CD4-positive, alpha-beta memory T cell (primary cell): ENCODE measurements around the gene INTS3. TPM values are rescaled to one million over a fixed set of nuclear protein-coding genes. Genes with fewer than 3 reads are reported as not detected.

Experiments used
- CTCF ChIA-PET: fragments of 350-600 bp; sonication (Branson Sonifier 250); formaldehyde crosslinking; loops from one replicate; lab custom pipeline; 2021; ENCODE audit warnings: inconsistent platforms; ENCODE audit not compliant: partially characterized antibody; lab: Charles Lee
- POLR2A ChIA-PET: fragments of 350-600 bp; sonication (Branson Sonifier 250); formaldehyde crosslinking; loops from one replicate; lab custom pipeline; 2021; ENCODE audit not compliant: partially characterized antibody; lab: Charles Lee
- DNase-seq, 5 donors: peaks; one replicate each; pipeline versions ENCODE4 v3.0.0 to v3.0.0-alpha.2; 2020 to 2022; ENCODE audit warnings: mixed read lengths in 1 of 5
- H3K27ac ChIP-seq: one replicate; pipeline ENCODE4 v1.7.0; 2013; ENCODE audit warnings: low read depth, low read length
- H3K27me3 ChIP-seq: 2 replicates; pipeline ENCODE4 v1.7.0; 2013; ENCODE audit warnings: mild to moderate bottlenecking, low read length, moderate library complexity; ENCODE audit not compliant: insufficient read depth
- H3K36me3 ChIP-seq: 2 replicates; pipeline ENCODE4 v1.7.0; 2013; ENCODE audit warnings: mild to moderate bottlenecking, low read length, moderate library complexity; ENCODE audit not compliant: insufficient read depth
- H3K4me1 ChIP-seq: 2 replicates; pipeline ENCODE4 v1.7.0; 2013; ENCODE audit warnings: mild to moderate bottlenecking, low read length, moderate library complexity; ENCODE audit not compliant: insufficient read depth
- H3K4me3 ChIP-seq, 2 donors: one replicate each; pipeline ENCODE4 v1.7.0; 2013; ENCODE audit warnings: low read length in 2 of 2, mild to moderate bottlenecking in 1 of 2
- H3K9me3 ChIP-seq, 2 donors: one replicate each; pipeline ENCODE4 v1.7.0; 2013; ENCODE audit warnings: low read length in 2 of 2, control low read depth in 1 of 2; ENCODE audit not compliant: control insufficient read depth in 1 of 2
- H3K27ac Mint-ChIP-seq, 7 donors: one replicate each; pipeline ENCODE4 v1.8.0; 2020 to 2021; ENCODE audit warnings: mixed read lengths in 7 of 7, mild to moderate bottlenecking in 6 of 7, inconsistent platforms in 3 of 7, moderate library complexity in 3 of 7
- H3K27me3 Mint-ChIP-seq, 2 donors: one replicate each; pipeline ENCODE4 v1.8.0; 2020 to 2021; ENCODE audit warnings: mixed read lengths in 2 of 2
- H3K36me3 Mint-ChIP-seq, 2 donors: one replicate each; pipeline ENCODE4 v1.8.0; 2020 to 2021; ENCODE audit warnings: mixed read lengths in 2 of 2, inconsistent platforms in 1 of 2, mild to moderate bottlenecking in 1 of 2
- H3K4me1 Mint-ChIP-seq, 4 donors: one replicate each; pipeline ENCODE4 v1.8.0; 2020 to 2021; ENCODE audit warnings: mixed read lengths in 4 of 4, mild to moderate bottlenecking in 1 of 4
- H3K4me3 Mint-ChIP-seq, 8 donors: one replicate each; pipeline ENCODE4 v1.8.0; 2020 to 2021; ENCODE audit warnings: mixed read lengths in 8 of 8, mild to moderate bottlenecking in 7 of 8, moderate library complexity in 6 of 8, inconsistent platforms in 3 of 8
- H3K9me3 Mint-ChIP-seq, 8 donors: one replicate each; pipeline ENCODE4 v1.8.0; 2020 to 2021; ENCODE audit warnings: mixed read lengths in 8 of 8, mild to moderate bottlenecking in 5 of 8, inconsistent platforms in 3 of 8, moderate library complexity in 1 of 8
- intact Hi-C: fragments of 100-400 bp; cut with micrococcal nuclease; formaldehyde crosslinking; loops from one replicate; pipeline ENCODE4 v1.15.1; 2023
- microRNA-seq: library from miRNA; unstranded; fragments of <30 nt; microRNA quantifications from one replicate; pipeline ENCODE4 v1.2.0, GENCODE V29; 2021; ENCODE audit warnings: borderline replicate concordance, borderline number of aligned reads, borderline microRNAs expressed, mixed read lengths
- polyA plus RNA-seq, 2 donors: library from polyadenylated mRNA; unstranded; fragments of 300-500 nt; fragmentation: Illumina TruSeq; gene quantifications; one replicate each; pipeline ENCODE4 v1.2.3, GENCODE V29; 2021
- total RNA-seq, 2 experiments: library from RNA; stranded (reverse); gene quantifications; one replicate each; pipeline ENCODE4 v1.2.3, GENCODE V29; 2021

Gene INTS3
- total and polyA plus RNA-seq, 4 experiments from 2014 or later, result 8.1 to 53.0 (median 30.8) TPM

GRCh38 chr1:153816283-153816889, 88.5 kb downstream of the INTS3 start:
- Mint-ChIP-seq H3K4me1 (peaks cover 0 to 4% (median under 1%) of the 10 kb centered on the region in 4 donors), H3K4me3 (no peak overlapping the region), H3K27me3 (no peaks in the 10 kb centered on the region), H3K9me3 (no peaks in the 10 kb centered on the region), H3K27ac (peak overlapping the region in 2 of 7 donors; percentile 48 to 73), H3K36me3 (peaks cover 51 to 67% of the 10 kb centered on the region in 2 donors)
- no peaks in the 10 kb centered on the region for H3K9me3 ChIP-seq
- intact Hi-C loops, result no loop called here
- ChIA-PET POLR2A (interaction anchor here (1.0 kb wide), 1 partner anchor 10 kb away, joined by 4 read pairs; no protein-coding TSS in a partner anchor), CTCF (interaction anchor here (0.6 to 2.2 kb wide), 3 partner anchors 71 to 170 kb away, joined by 3 to 11 read pairs (median 3); partner anchors contain the start of genes JTB and RAB13)
- no peaks in the 10 kb centered on the region for H3K4me1 ChIP-seq
- H3K27me3 ChIP-seq, result no peaks in the 10 kb centered on the region
- no peak overlapping the region for H3K27ac ChIP-seq
- DNase-seq, result no peak
- no peak overlapping the region for H3K4me3 ChIP-seq
- H3K36me3 ChIP-seq, result peaks cover 67% of the 10 kb centered on the region

GRCh38 chr1:153818876-153819275, 91.0 kb downstream of the INTS3 start:
- Histone ChIP-seq H3K27ac (no peak overlapping the region), H3K4me1 (no peaks in the 10 kb centered on the region), H3K27me3 (no peaks in the 10 kb centered on the region), H3K36me3 (peaks cover 47% of the 10 kb centered on the region), H3K9me3 (no peaks in the 10 kb centered on the region), H3K4me3 (no peak overlapping the region)
- Mint-ChIP-seq H3K4me3 (no peak overlapping the region), H3K27me3 (no peaks in the 10 kb centered on the region), H3K36me3 (peaks cover 36 to 52% of the 10 kb centered on the region in 2 donors), H3K9me3 (no peaks in the 10 kb centered on the region), H3K4me1 (peaks cover 0 to 4% (median under 1%) of the 10 kb centered on the region in 4 donors), H3K27ac (peak overlapping the region in 3 of 7 donors; percentile 7 to 36 (median 25))
- no peak for DNase-seq
- ChIA-PET CTCF (interaction anchor here (0.9 to 1.1 kb wide), 2 partner anchors 101 to 127 kb away, joined by 3 to 4 read pairs; partner anchors contain the start of gene DENND4B), POLR2A (interaction anchor here (1.0 kb wide), 1 partner anchor 35 kb away, joined by 3 read pairs; no protein-coding TSS in a partner anchor)
- intact Hi-C loops, result no loop called here

Small RNA genes within 50 kb of the gene (microRNA-seq; reads per million reads assigned to microRNA genes)
- gene MIR8083, result not detected

Other genes with a start within 250 kb of the INTS3 start
- gene S100A6, start 192.1 kb upstream of the INTS3 start, total RNA-seq, result 100 to 1,000 TPM; 342 to 356 TPM
- gene S100A6, start 192.1 kb upstream of the INTS3 start, polyA plus RNA-seq, result 100 to 1,000 TPM; 848 to 918 TPM
- gene S100A5, start 187.1 kb upstream of the INTS3 start, total RNA-seq, result 1 to 10 TPM in 1 of 2 experiments, under 1 TPM in 1; 0.93 to 1.8 TPM
- 1 to 10 TPM in 1 of 2 donors, not detected in 1; 1.5 TPM for gene S100A5, start 187.1 kb upstream of the INTS3 start, polyA plus RNA-seq
- 100 to 1,000 TPM; 329 to 346 TPM for gene S100A4, start 182.2 kb upstream of the INTS3 start, total RNA-seq
- gene S100A4, start 182.2 kb upstream of the INTS3 start, polyA plus RNA-seq, result 1,000 to 10,000 TPM; 2,886 to 3,815 TPM
- not detected for gene S100A3, start 178.8 kb upstream of the INTS3 start, total RNA-seq
- gene S100A3, start 178.8 kb upstream of the INTS3 start, polyA plus RNA-seq, result not detected
- under 1 TPM in 1 of 2 experiments, not detected in 1; 0.87 TPM for gene S100A2, start 162.2 kb upstream of the INTS3 start, total RNA-seq
- 1 to 10 TPM; 1.0 to 1.7 TPM for gene S100A2, start 162.2 kb upstream of the INTS3 start, polyA plus RNA-seq
- not detected for gene S100A16, start 114.9 kb upstream of the INTS3 start, total RNA-seq
- not detected for gene S100A16, start 114.9 kb upstream of the INTS3 start, polyA plus RNA-seq
- gene S100A14, start 111.7 kb upstream of the INTS3 start, total RNA-seq, result not detected
- gene S100A14, start 111.7 kb upstream of the INTS3 start, polyA plus RNA-seq, result not detected
- gene S100A13, start 100.5 kb upstream of the INTS3 start, total RNA-seq, result 1 to 10 TPM; 4.3 to 5.2 TPM
- under 1 TPM in 1 of 2 donors, not detected in 1; 0.56 TPM for gene S100A13, start 100.5 kb upstream of the INTS3 start, polyA plus RNA-seq
- gene S100A1, start 99.6 kb upstream of the INTS3 start, total RNA-seq, result not detected
- gene S100A1, start 99.6 kb upstream of the INTS3 start, polyA plus RNA-seq, result not detected
- 100 to 1,000 TPM; 144 to 149 TPM for gene CHTOP, start 94.0 kb upstream of the INTS3 start, total RNA-seq
- 10 to 100 TPM; 42.2 to 75.5 TPM for gene CHTOP, start 94.0 kb upstream of the INTS3 start, polyA plus RNA-seq
- gene SNAPIN, start 69.3 kb upstream of the INTS3 start, total RNA-seq, result 10 to 100 TPM; 26.4 to 28.2 TPM
- 10 to 100 TPM; 74.4 to 85.6 TPM for gene SNAPIN, start 69.3 kb upstream of the INTS3 start, polyA plus RNA-seq
- gene ILF2, start 57.1 kb upstream of the INTS3 start, total RNA-seq, result 10 to 100 TPM; 82.3 to 87.8 TPM
- gene ILF2, start 57.1 kb upstream of the INTS3 start, polyA plus RNA-seq, result 100 to 1,000 TPM; 136 to 200 TPM
- not detected for gene NPR1, start 49.4 kb upstream of the INTS3 start, total RNA-seq
- not detected for gene NPR1, start 49.4 kb upstream of the INTS3 start, polyA plus RNA-seq
- gene SLC27A3, start 47.4 kb downstream of the INTS3 start, total RNA-seq, result 10 to 100 TPM; 18.2 to 20.5 TPM
- 1 to 10 TPM; 7.9 to 9.2 TPM for gene SLC27A3, start 47.4 kb downstream of the INTS3 start, polyA plus RNA-seq
- gene GATAD2B, start 194.9 kb downstream of the INTS3 start, total RNA-seq, result 100 to 1,000 TPM in 1 of 2 experiments, 10 to 100 TPM in 1; 97.0 to 104 TPM
- 1 to 10 TPM; 1.8 to 5.7 TPM for gene GATAD2B, start 194.9 kb downstream of the INTS3 start, polyA plus RNA-seq
- 100 to 1,000 TPM; 211 to 216 TPM for gene DENND4B, start 218.7 kb downstream of the INTS3 start, total RNA-seq
- gene DENND4B, start 218.7 kb downstream of the INTS3 start, polyA plus RNA-seq, result 10 to 100 TPM in 1 of 2 donors, 1 to 10 TPM in 1; 6.9 to 34.0 TPM
- gene CRTC2, start 230.6 kb downstream of the INTS3 start, total RNA-seq, result 100 to 1,000 TPM; 112 to 113 TPM
- gene CRTC2, start 230.6 kb downstream of the INTS3 start, polyA plus RNA-seq, result 10 to 100 TPM; 12.3 to 54.3 TPM
- gene SLC39A1, start 235.5 kb downstream of the INTS3 start, total RNA-seq, result 10 to 100 TPM; 21.6 to 21.9 TPM
- gene SLC39A1, start 235.5 kb downstream of the INTS3 start, polyA plus RNA-seq, result 10 to 100 TPM; 36.3 to 47.3 TPM
- 1 to 10 TPM; 7.4 to 9.8 TPM for gene CREB3L4, start 239.9 kb downstream of the INTS3 start, total RNA-seq
- gene CREB3L4, start 239.9 kb downstream of the INTS3 start, polyA plus RNA-seq, result 1 to 10 TPM; 1.2 to 5.2 TPM
- 100 to 1,000 TPM; 121 to 130 TPM for gene JTB, start 249.6 kb downstream of the INTS3 start, total RNA-seq
- 100 to 1,000 TPM; 283 to 445 TPM for gene JTB, start 249.6 kb downstream of the INTS3 start, polyA plus RNA-seq